Esophagus muscularis mucosa (tissue), 4 donors: Measurements from ENCODE around the gene FBXW12.

Experiments
- EP300 ChIP-seq: sonication (generic); formaldehyde crosslinking; IDR thresholded peaks from one replicate; pipeline ENCODE4 v1.6.1; 2017; ENCODE audit warnings: antibody characterized with exemption
- POLR2A ChIP-seq: fragments of 450-650 bp; IDR thresholded peaks from one replicate; pipeline ENCODE4 v1.6.1; 2017; ENCODE audit warnings: antibody characterized with exemption, moderate library complexity, mild to moderate bottlenecking, low read depth
- POLR2AphosphoS5 ChIP-seq, 2 donors: sonication (generic); formaldehyde crosslinking; IDR thresholded peaks; one replicate each; pipeline ENCODE4 v1.6.1; 2017; ENCODE audit warnings: antibody characterized with exemption in 2 of 2
- TF ChIP-seq, protein P1 (sequence below), 3 experiments: fragments of 200-600 bp in 2 of 3; fragments of 450-650 bp in 1 of 3; sonication (generic) in 2 of 3; IDR thresholded peaks; one replicate each; pipeline ENCODE4 v1.5.1; 2017 to 2019; ENCODE audit warnings: antibody characterized with exemption in 3 of 3, mild to moderate bottlenecking in 2 of 3, moderate library complexity in 1 of 3

DNA sequence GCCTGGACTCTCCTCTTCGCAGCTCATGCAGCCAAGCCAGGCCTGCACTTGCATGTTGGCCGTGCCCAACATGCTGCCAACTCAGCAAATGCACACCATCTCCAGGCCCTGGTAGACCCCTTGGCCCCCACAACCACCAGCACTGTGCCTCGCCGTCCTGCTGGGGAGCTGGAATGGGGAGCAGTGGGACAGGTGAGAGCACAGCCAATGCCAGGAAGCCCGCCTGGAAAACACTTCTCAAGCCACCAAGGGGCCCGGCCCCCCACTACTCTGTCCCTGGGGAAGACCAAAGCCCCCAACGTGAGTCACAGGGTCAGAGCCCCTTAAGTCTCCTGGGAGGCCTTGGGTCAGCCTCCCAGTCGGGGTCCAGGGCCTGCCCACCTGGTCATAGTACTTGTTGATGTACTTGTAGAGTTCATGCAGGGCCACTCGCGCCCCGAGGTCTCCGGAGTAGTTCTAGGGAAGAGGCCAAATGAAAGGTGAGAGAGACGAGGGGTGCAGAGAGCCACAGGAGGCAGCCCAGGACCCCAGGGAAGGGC, 33.4 kb downstream of the FBXW12 start:
- TF ChIP-seq EP300 (no peak), POLR2A (no peak), POLR2AphosphoS5 (IDR thresholded peaks at IDR 0.05) (no peak)
- TF ChIP-seq, protein P1, sequence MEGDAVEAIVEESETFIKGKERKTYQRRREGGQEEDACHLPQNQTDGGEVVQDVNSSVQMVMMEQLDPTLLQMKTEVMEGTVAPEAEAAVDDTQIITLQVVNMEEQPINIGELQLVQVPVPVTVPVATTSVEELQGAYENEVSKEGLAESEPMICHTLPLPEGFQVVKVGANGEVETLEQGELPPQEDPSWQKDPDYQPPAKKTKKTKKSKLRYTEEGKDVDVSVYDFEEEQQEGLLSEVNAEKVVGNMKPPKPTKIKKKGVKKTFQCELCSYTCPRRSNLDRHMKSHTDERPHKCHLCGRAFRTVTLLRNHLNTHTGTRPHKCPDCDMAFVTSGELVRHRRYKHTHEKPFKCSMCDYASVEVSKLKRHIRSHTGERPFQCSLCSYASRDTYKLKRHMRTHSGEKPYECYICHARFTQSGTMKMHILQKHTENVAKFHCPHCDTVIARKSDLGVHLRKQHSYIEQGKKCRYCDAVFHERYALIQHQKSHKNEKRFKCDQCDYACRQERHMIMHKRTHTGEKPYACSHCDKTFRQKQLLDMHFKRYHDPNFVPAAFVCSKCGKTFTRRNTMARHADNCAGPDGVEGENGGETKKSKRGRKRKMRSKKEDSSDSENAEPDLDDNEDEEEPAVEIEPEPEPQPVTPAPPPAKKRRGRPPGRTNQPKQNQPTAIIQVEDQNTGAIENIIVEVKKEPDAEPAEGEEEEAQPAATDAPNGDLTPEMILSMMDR (IDR thresholded peaks at IDR 0.05), result no peak
